GM19099 (cell line): ENCODE data around the gene RNF223.

Experiments used
- POLR2A ChIP-seq: IDR thresholded peaks from 3 replicates; pipeline ENCODE4 v1.6.1; 2011; ENCODE audit warnings: low read depth; ENCODE audit not compliant: insufficient read length; ENCODE audit errors: extremely low read depth

RNF223 gene

GRCh38 chr1:1073743-1074587, at the start of gene RNF223:
RNF223 (minus strand) TSS chr1:1074306; CDS start chr1:1072566, 1,740 bp downstream.
- TF ChIP-seq POLR2A = no peak

GRCh38 chr1:1122981-1123480, 48.9 kb upstream of the RNF223 start:
- no peak for TF ChIP-seq POLR2A

- TF ChIP-seq POLR2A = no peak
These were observed 48.1 kb upstream of the RNF223 start for GRCh38 chr1:1122078-1122811.

- TF ChIP-seq POLR2A = no peak
These were observed 47.5 kb upstream of the RNF223 start for GRCh38 chr1:1121611-1122077.

GRCh38 chr1:1120866-1121591, 46.9 kb upstream of the RNF223 start:
- TF ChIP-seq POLR2A = no peak

- no peak for TF ChIP-seq POLR2A
These were observed 46.0 kb upstream of the RNF223 start for GRCh38 chr1:1120096-1120495.

- no peak for TF ChIP-seq POLR2A
These were observed 45.3 kb upstream of the RNF223 start for GRCh38 chr1:1119272-1119890.

GRCh38 chr1:1118876-1119220, 44.7 kb upstream of the RNF223 start:
- TF ChIP-seq POLR2A = no peak

- no peak for TF ChIP-seq POLR2A
These were observed 44.1 kb upstream of the RNF223 start for GRCh38 chr1:1118011-1118875.

GRCh38 chr1:1117469-1117831, 43.3 kb upstream of the RNF223 start:
- no peak for TF ChIP-seq POLR2A

GRCh38 chr1:1116701-1117468, 42.8 kb upstream of the RNF223 start:
- TF ChIP-seq POLR2A = no peak

- TF ChIP-seq POLR2A = peak; percentile 21
These were observed 41.9 kb upstream of the RNF223 start, which contains the start of gene C1orf159 for GRCh38 chr1:1115786-1116700. C1orf159 (minus strand) TSS chr1:1116089; CDS start chr1:1091543, 24,546 bp downstream.

- TF ChIP-seq POLR2A = no peak
These were observed 41.2 kb upstream of the RNF223 start for GRCh38 chr1:1115136-1115785.
